SH-SY5Y (cell line): ENCODE results near the gene RNF141.

Experiments used
- GATA2 ChIP-seq: IDR thresholded peaks from 2 replicates; pipeline ENCODE4 v1.6.1; 2011; ENCODE audit warnings: mild to moderate bottlenecking, low read depth, low read length
- GATA3 ChIP-seq: IDR thresholded peaks from 2 replicates; pipeline ENCODE4 v1.6.1; 2011; ENCODE audit warnings: low read depth, mild to moderate bottlenecking, low read length, moderate library complexity

DNA sequence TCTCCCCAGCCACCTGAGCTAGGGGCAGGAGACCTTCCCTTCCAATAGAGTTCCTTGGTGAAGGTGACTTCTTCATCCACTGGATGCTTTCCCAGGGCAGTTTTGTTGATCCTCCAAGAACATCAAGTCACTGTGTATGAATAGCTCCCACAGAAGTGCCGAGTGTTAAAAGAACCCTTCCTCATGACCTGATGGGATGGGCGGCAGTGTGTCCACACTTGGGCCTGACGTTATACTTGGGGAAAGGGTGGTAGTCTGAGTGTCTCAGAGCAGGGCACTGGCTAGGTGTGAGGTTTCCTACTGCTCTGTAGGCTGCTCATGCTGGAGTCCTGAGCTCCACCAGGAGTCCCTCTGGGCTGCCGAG lies 35.0 kb upstream of the RNF141 start:
- TF ChIP-seq GATA3 (no peak), GATA2 (no peak)
